H1 (cell line): ENCODE results near the gene GNS. TPM values are rescaled to one million over a fixed set of nuclear protein-coding genes. Genes with fewer than 3 reads are reported as not detected.

ENCODE experiments used
- CTCF ChIA-PET: fragments of 300-600 bp; sonication (Branson Sonifier 250); formaldehyde crosslinking; loops from one replicate; lab custom pipeline; 2021; ENCODE audit not compliant: partially characterized antibody; lab: Charles Lee
- POLR2A ChIA-PET: fragments of 300-600 bp; sonication (Branson Sonifier 250); formaldehyde crosslinking; loops from one replicate; lab custom pipeline; 2021; ENCODE audit warnings: inconsistent platforms; ENCODE audit not compliant: partially characterized antibody; lab: Charles Lee
- DNase-seq, 2 experiments: peaks; one replicate each; pipeline versions ENCODE4 v3.0.0 to v3.0.0-alpha.2; 2010 to 2022; ENCODE audit warnings: low spot score in 2 of 2, low read depth in 1 of 2, mixed read lengths in 1 of 2
- FAIRE-seq: peaks from 2 replicates; lab custom pipeline; 2011; peaks lifted over from hg19 to GRCh38; lab: Jason Lieb, UNC
- H2AFZ ChIP-seq: 2 replicates; pipeline ENCODE4 v1.8.1; 2012; ENCODE audit warnings: low read length, inconsistent platforms
- H2AK5ac ChIP-seq: 2 replicates; pipeline ENCODE4 v1.6.1; 2013; ENCODE audit warnings: low read depth, low read length
- H2BK120ac ChIP-seq: replicated peaks from 2 replicates; pipeline ENCODE3; 2013; ENCODE audit warnings: low read depth, low read length, inconsistent platforms
- H2BK12ac ChIP-seq: 2 replicates; pipeline ENCODE4 v1.6.1; 2013; ENCODE audit warnings: low read depth, low read length
- H2BK15ac ChIP-seq: 2 replicates; pipeline ENCODE4 v1.6.1; 2013; ENCODE audit warnings: low read length
- H2BK20ac ChIP-seq: 2 replicates; pipeline ENCODE4 v1.6.1; 2013; ENCODE audit warnings: low read length
- H2BK5ac ChIP-seq: 2 replicates; pipeline ENCODE4 v1.6.1; 2013; ENCODE audit warnings: low read depth, low read length
- H3K14ac ChIP-seq: 2 replicates; pipeline ENCODE4 v1.6.1; 2013; ENCODE audit warnings: inconsistent platforms; ENCODE audit not compliant: insufficient read length
- H3K18ac ChIP-seq: 2 replicates; pipeline ENCODE4 v1.6.1; 2013; ENCODE audit warnings: low read length; ENCODE audit errors: extremely low read depth
- H3K23ac ChIP-seq: 2 replicates; pipeline ENCODE4 v1.6.1; 2013; ENCODE audit warnings: inconsistent platforms; ENCODE audit not compliant: insufficient read length
- H3K23me2 ChIP-seq: 2 replicates; pipeline ENCODE4 v1.6.1; 2013; ENCODE audit warnings: low read depth, low read length
- H3K27ac ChIP-seq: 2 replicates; pipeline ENCODE4 v1.6.1; 2011; ENCODE audit warnings: low read depth, low read length, inconsistent platforms
- H3K27me3 ChIP-seq, 4 experiments: replicated peaks in 1 of 4; 1 replicate in 1 of 4; 2 replicates in 3 of 4; pipeline versions ENCODE4 v1.6.1 to v1.8.1; 2011 to 2013; ENCODE audit warnings: low read length in 3 of 4, mild to moderate bottlenecking in 3 of 4, inconsistent platforms in 2 of 4, mixed read lengths in 2 of 4, moderate library complexity in 1 of 4; ENCODE audit not compliant: control insufficient read depth in 3 of 4, insufficient read depth in 3 of 4; ENCODE audit errors: extremely low read depth in 1 of 4
- H3K36me3 ChIP-seq, 4 experiments: 2 replicates each; pipeline versions ENCODE4 v1.6.1 to v1.8.1; 2011 to 2013; ENCODE audit warnings: mild to moderate bottlenecking in 4 of 4, low read length in 3 of 4, moderate library complexity in 2 of 4, control low read depth in 1 of 4, inconsistent platforms in 1 of 4; ENCODE audit not compliant: insufficient read depth in 4 of 4, control insufficient read depth in 2 of 4
- H3K4ac ChIP-seq: replicated peaks from 2 replicates; pipeline ENCODE3; 2013; ENCODE audit warnings: low read length, low read depth, mixed read lengths, inconsistent platforms; ENCODE audit not compliant: insufficient read length
- H3K4me1 ChIP-seq, 4 experiments: replicated peaks in 1 of 4; 1 replicate in 1 of 4; 2 replicates in 3 of 4; pipeline versions ENCODE4 v1.6.1 to v1.8.1; 2011 to 2013; ENCODE audit warnings: low read length in 3 of 4, inconsistent platforms in 2 of 4, mixed read lengths in 1 of 4; ENCODE audit not compliant: insufficient read depth in 4 of 4, control insufficient read depth in 3 of 4
- H3K4me2 ChIP-seq, 2 experiments: 2 replicates each; pipeline versions ENCODE4 v1.6.1 to v1.8.1; 2011 to 2013; ENCODE audit warnings: low read depth in 2 of 2, low read length in 2 of 2, control low read depth in 1 of 2, inconsistent platforms in 1 of 2, mild to moderate bottlenecking in 1 of 2; ENCODE audit not compliant: insufficient read depth in 1 of 2
- H3K4me3 ChIP-seq, 4 experiments: fragments of 200-600, 300-600 bp in 1 of 4; sonication (generic), shearing (Covaris generic), sonication (Bioruptor Twin) in 1 of 4; 2 replicates each; pipeline versions ENCODE4 v1.5.1 to v1.8.1; 2011 to 2016; ENCODE audit warnings: low read length in 4 of 4, low read depth in 3 of 4, control low read depth in 2 of 4, inconsistent platforms in 2 of 4, mild to moderate bottlenecking in 2 of 4, mixed read lengths in 1 of 4, moderate library complexity in 1 of 4; ENCODE audit not compliant: insufficient read depth in 2 of 4; ENCODE audit errors: extremely low read depth in 1 of 4
- H3K56ac ChIP-seq: replicated peaks from 2 replicates; pipeline ENCODE3; 2013; ENCODE audit warnings: low read depth, mild to moderate bottlenecking, mixed read lengths, low read length, inconsistent platforms; ENCODE audit not compliant: insufficient read length
- H3K79me1 ChIP-seq: 2 replicates; pipeline ENCODE4 v1.6.1; 2013; ENCODE audit warnings: low read depth, low read length, control low read depth
- H3K79me2 ChIP-seq, 2 experiments: 2 replicates each; pipeline versions ENCODE4 v1.6.1 to v1.8.1; 2012 to 2013; ENCODE audit warnings: low read length in 2 of 2, mild to moderate bottlenecking in 2 of 2, inconsistent platforms in 1 of 2; ENCODE audit not compliant: insufficient read depth in 2 of 2, control insufficient read depth in 1 of 2
- H3K9ac ChIP-seq, 4 experiments: replicated peaks in 1 of 4; 1 replicate in 1 of 4; 2 replicates in 3 of 4; pipeline versions ENCODE4 v1.6.1 to v1.8.1; 2011 to 2013; ENCODE audit warnings: low read depth in 3 of 4, low read length in 3 of 4, control low read depth in 2 of 4, mild to moderate bottlenecking in 2 of 4, moderate library complexity in 2 of 4, inconsistent platforms in 1 of 4; ENCODE audit errors: extremely low read depth in 1 of 4
- H3K9me3 ChIP-seq, 2 experiments: 2 replicates each; pipeline versions ENCODE4 v1.6.1 to v1.8.1; 2012 to 2013; ENCODE audit warnings: mild to moderate bottlenecking in 2 of 2, moderate library complexity in 2 of 2, control low read depth in 1 of 2, inconsistent platforms in 1 of 2, low read depth in 1 of 2, low read length in 1 of 2, mixed read lengths in 1 of 2; ENCODE audit not compliant: insufficient read depth in 2 of 2
- H4K20me1 ChIP-seq, 2 experiments: replicated peaks in 1 of 2; 2 replicates each; pipeline versions ENCODE3 to v1.8.1; 2011 to 2013; ENCODE audit warnings: inconsistent platforms in 2 of 2, low read length in 2 of 2, mild to moderate bottlenecking in 1 of 2; ENCODE audit not compliant: insufficient read depth in 2 of 2, control insufficient read depth in 1 of 2
- H4K5ac ChIP-seq: 2 replicates; pipeline ENCODE4 v1.6.1; 2013; ENCODE audit warnings: low read length, low read depth, mixed read lengths, inconsistent platforms; ENCODE audit not compliant: insufficient read length
- H4K8ac ChIP-seq: 2 replicates; pipeline ENCODE4 v1.8.0; 2013; ENCODE audit warnings: mild to moderate bottlenecking, moderate library complexity, low read length, inconsistent platforms; ENCODE audit not compliant: insufficient read depth; ENCODE audit errors: extremely low read depth
- H4K91ac ChIP-seq: replicated peaks from 2 replicates; pipeline ENCODE3; 2013; ENCODE audit warnings: low read length, mixed read lengths, inconsistent platforms; ENCODE audit not compliant: insufficient read length
- CBX5 ChIP-seq: fragments of 300-800, 300-1000 bp; sonication (generic); IDR thresholded peaks from 2 replicates; pipeline ENCODE4 v1.7.1; 2016; ENCODE audit warnings: antibody characterized with exemption, low read length, low read depth
- CREB1 ChIP-seq: IDR thresholded peaks from 2 replicates; pipeline ENCODE4 v1.6.1; 2012; ENCODE audit warnings: inconsistent platforms
- EP300 ChIP-seq, 2 experiments: IDR thresholded peaks; 1 replicate in 1 of 2; 2 replicates in 1 of 2; pipeline ENCODE4 v1.6.1; 2011 to 2012; ENCODE audit warnings: low read depth in 2 of 2, low read length in 2 of 2, mild to moderate bottlenecking in 2 of 2, borderline replicate concordance in 1 of 2, inconsistent platforms in 1 of 2, moderate library complexity in 1 of 2
- GABPA ChIP-seq: IDR thresholded peaks from 2 replicates; pipeline ENCODE4 v1.6.1; 2011; ENCODE audit warnings: mild to moderate bottlenecking, low read length, moderate library complexity, borderline replicate concordance; ENCODE audit not compliant: insufficient read depth
- HDAC6 ChIP-seq: IDR thresholded peaks from one replicate; pipeline ENCODE4 v1.7.1; 2012; ENCODE audit warnings: low read depth, mild to moderate bottlenecking, inconsistent platforms, low read length, moderate library complexity
- POLR2AphosphoS5 ChIP-seq: IDR thresholded peaks from 2 replicates; pipeline ENCODE4 v1.6.1; 2011; ENCODE audit warnings: low read depth, low read length
- RXRA ChIP-seq: IDR thresholded peaks from 2 replicates; pipeline ENCODE4 v1.6.1; 2011; ENCODE audit warnings: low read depth, mild to moderate bottlenecking, low read length, moderate library complexity; ENCODE audit not compliant: insufficient read depth
- WGBS, 2 experiments: shearing (Covaris generic) in 1 of 2; methylation state at CpG; one replicate each; pipeline versions ENCODE4 v1.1.6 to v1.1.7; 2013 to 2015; ENCODE audit warnings: low lambda C conversion rate in 2 of 2, mixed read lengths in 2 of 2, inconsistent platforms in 1 of 2, low coverage in 1 of 2, missing lambda C conversion rate in 1 of 2; ENCODE audit not compliant: insufficient replicate concordance in 2 of 2, insufficient coverage in 1 of 2, insufficient read length in 1 of 2; ENCODE audit errors: extremely low coverage in 1 of 2, missing lambda C conversion rate in 1 of 2; 5-methylcytosine and 5-hydroxymethylcytosine counted together
- polyA plus RNA-seq, 7 experiments: library from polyadenylated mRNA; depleted of rRNA in 3 of 7; stranded (reverse) in 5 of 7; unstranded in 2 of 7; fragments of >200 nt in 5 of 7; fragments of 200-250 nt in 2 of 7; gene quantifications; 1 replicate in 5 of 7; 2 replicates in 1 of 7; 4 replicates in 1 of 7; pipeline versions ENCODE4 v1.2.1 to v1.2.3, GENCODE V29; 2011 to 2013; ENCODE audit warnings: missing spikeins in 2 of 7, mixed read lengths in 2 of 7
- total RNA-seq: library from RNA; stranded (reverse); fragmentation: NEBNext Ultra II Directional; extraction: Animal tissue kit (Norgen Biotek cat#: 25700); gene quantifications from 2 replicates; pipeline ENCODE4 v1.2.1, GENCODE V29; 2021
- TF ChIP-seq, protein P1 (sequence below): IDR thresholded peaks from 2 replicates; pipeline ENCODE4 v1.6.1; 2012; ENCODE audit warnings: low read length, inconsistent platforms
- TF ChIP-seq, protein P2 (sequence below): IDR thresholded peaks from 2 replicates; pipeline ENCODE4 v1.6.1; 2011; ENCODE audit warnings: low read length, improper control_type of control experiment
- TF ChIP-seq, protein P3 (sequence below): IDR thresholded peaks from 2 replicates; pipeline ENCODE4 v1.6.1; 2012; ENCODE audit warnings: inconsistent platforms

GNS gene
- total and polyA plus RNA-seq, 2 of the 8 experiments (the other 6 are each of a cell fraction or from before 2014, with no cell fraction given) = 16.0 to 28.5 TPM

DNA sequence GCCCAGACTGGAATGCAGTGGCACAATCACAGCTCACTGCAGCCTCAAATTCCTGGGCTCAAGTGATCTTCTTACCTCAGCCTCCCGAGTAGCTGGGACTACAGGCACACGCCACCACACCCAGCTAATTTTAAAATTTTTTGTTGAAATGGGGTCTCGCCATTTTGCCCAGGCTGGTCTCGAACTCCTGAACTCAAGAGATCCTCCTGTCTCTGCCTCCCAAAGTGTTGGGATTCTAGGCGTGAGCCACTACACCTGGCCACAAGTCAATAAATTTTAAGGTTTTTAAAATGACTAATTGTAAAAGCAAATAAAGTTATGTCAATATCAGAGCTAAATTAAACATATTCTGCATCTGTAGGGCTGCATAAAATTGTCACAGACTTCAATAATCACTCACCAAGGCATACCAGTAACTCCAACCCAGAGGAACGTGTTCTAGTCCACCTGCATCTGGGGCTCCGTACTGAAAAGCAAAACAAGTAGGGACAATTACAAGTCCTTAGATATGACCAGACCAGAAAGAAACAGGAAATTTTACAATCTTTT lies 13.9 kb downstream of the GNS start:
- no peak overlapping the region for H2BK20ac ChIP-seq
- no peak overlapping the region for H2AK5ac ChIP-seq
- no peaks in the 10 kb centered on the region for H3K79me1 ChIP-seq
- H3K56ac ChIP-seq = no peak overlapping the region
- no peak overlapping the region for H3K4me2 ChIP-seq
- no peak overlapping the region for H2BK120ac ChIP-seq
- H3K4me1 ChIP-seq = no peaks in the 10 kb centered on the region
- no peaks in the 10 kb centered on the region for H3K23me2 ChIP-seq
- H2AFZ ChIP-seq = no peak overlapping the region
- no peak overlapping the region for H2BK15ac ChIP-seq
- no peak overlapping the region for H2BK12ac ChIP-seq
- CTCF ChIA-PET = interaction anchor here (0.6 to 0.9 kb wide), 2 partner anchors 42 to 50 kb away, joined by 3 read pairs; no protein-coding TSS in a partner anchor
- peaks cover 5 to 57% (median 24%) of the 10 kb centered on the region in 4 experiments for H3K36me3 ChIP-seq
- no peaks in the 10 kb centered on the region for H3K9me3 ChIP-seq
- no peak overlapping the region for H3K14ac ChIP-seq
- no peak overlapping the region for H3K23ac ChIP-seq
- no peak overlapping the region for H3K27ac ChIP-seq
- no peak overlapping the region for H3K18ac ChIP-seq
- H3K9ac ChIP-seq = no peak overlapping the region
- no peak overlapping the region for H4K91ac ChIP-seq
- no peaks in the 10 kb centered on the region for H3K27me3 ChIP-seq
- FAIRE-seq (no peak), DNase-seq (no peak)
- 89% methylated on average over 7 of the region's 7 CpGs; no CpG with 5 or more reads in 1 of the 2 experiments for WGBS, 2 experiments
- POLR2A ChIA-PET = no interaction called here
- no peak overlapping the region for H4K8ac ChIP-seq
- no peak overlapping the region for H4K5ac ChIP-seq
- H2BK5ac ChIP-seq = no peak overlapping the region
- H3K4me3 ChIP-seq = no peak overlapping the region
- H4K20me1 ChIP-seq = peaks cover 0 to 2% of the 10 kb centered on the region in 2 experiments
- H3K4ac ChIP-seq = no peak overlapping the region
- no peaks in the 10 kb centered on the region for H3K79me2 ChIP-seq
- TF ChIP-seq EP300 (IDR thresholded peaks at IDR 0.05; ENCODE audit: borderline replicate concordance in 1 of 2, low read depth in 2 of 2, low read length in 2 of 2) = no peak
- TF ChIP-seq GABPA = no peak
- TF ChIP-seq, protein P1, sequence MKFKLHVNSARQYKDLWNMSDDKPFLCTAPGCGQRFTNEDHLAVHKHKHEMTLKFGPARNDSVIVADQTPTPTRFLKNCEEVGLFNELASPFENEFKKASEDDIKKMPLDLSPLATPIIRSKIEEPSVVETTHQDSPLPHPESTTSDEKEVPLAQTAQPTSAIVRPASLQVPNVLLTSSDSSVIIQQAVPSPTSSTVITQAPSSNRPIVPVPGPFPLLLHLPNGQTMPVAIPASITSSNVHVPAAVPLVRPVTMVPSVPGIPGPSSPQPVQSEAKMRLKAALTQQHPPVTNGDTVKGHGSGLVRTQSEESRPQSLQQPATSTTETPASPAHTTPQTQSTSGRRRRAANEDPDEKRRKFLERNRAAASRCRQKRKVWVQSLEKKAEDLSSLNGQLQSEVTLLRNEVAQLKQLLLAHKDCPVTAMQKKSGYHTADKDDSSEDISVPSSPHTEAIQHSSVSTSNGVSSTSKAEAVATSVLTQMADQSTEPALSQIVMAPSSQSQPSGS = no peak
- no peak for TF ChIP-seq CBX5
- TF ChIP-seq RXRA = no peak
- TF ChIP-seq, protein P2, sequence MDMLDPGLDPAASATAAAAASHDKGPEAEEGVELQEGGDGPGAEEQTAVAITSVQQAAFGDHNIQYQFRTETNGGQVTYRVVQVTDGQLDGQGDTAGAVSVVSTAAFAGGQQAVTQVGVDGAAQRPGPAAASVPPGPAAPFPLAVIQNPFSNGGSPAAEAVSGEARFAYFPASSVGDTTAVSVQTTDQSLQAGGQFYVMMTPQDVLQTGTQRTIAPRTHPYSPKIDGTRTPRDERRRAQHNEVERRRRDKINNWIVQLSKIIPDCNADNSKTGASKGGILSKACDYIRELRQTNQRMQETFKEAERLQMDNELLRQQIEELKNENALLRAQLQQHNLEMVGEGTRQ = no peak
- TF ChIP-seq, protein P3, sequence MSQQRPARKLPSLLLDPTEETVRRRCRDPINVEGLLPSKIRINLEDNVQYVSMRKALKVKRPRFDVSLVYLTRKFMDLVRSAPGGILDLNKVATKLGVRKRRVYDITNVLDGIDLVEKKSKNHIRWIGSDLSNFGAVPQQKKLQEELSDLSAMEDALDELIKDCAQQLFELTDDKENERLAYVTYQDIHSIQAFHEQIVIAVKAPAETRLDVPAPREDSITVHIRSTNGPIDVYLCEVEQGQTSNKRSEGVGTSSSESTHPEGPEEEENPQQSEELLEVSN = no peak
- TF ChIP-seq CREB1 = no peak
- no peak for TF ChIP-seq HDAC6
- no peak for TF ChIP-seq POLR2AphosphoS5
